ENCODE results near the gene MRPL23.

DNA sequence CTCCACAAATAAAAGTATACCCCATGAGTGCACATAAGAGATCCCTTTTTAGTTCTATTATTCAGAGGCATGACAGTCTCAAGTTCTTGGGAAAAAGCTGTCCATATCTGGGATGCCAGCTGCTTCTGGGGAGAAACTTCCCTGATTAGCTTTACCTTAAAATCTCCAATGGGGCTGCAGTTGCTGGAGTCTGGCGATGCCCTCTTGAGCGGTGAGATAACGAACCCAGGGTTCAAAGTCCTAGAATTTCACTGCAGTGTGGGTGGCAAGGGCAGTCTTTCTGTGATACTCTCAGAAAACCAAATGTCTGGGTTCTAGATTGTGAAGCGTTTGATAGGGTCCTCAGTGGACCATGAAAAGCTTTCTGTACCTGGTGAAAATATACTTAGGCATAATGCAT lies 48.0 kb upstream of the MRPL23 start:
- TF ChIP-seq POLR2A (IDR thresholded peaks at IDR 0.05; ENCODE audit: low read length) (no peak), GATA1 (IDR thresholded peaks at IDR 0.05; ENCODE audit: low read depth, low read length) (no peak)

All from erythroblast (primary cell).